T-helper 1 cell treated with Interleukin-12 subunit alpha and Interleukin-12 subunit beta and Interleukin-4 antibody, amounts not matched to agents 30 μg/mL and 1 μg/mL, for 36 hours (primary cell): ENCODE data around the gene FAXDC2.
"Not testable (repeated sequence)": the region's sequence is repeated elsewhere in the genome, so short reads cannot be mapped to it uniquely, and the experiment has no call there.

Experiments used
- H3K27ac Mint-ChIP-seq: one replicate; pipeline ENCODE4 v1.8.0; 2021; ENCODE audit warnings: mild to moderate bottlenecking, mixed read lengths
- H3K27me3 Mint-ChIP-seq: one replicate; pipeline ENCODE4 v1.8.0; 2021; ENCODE audit warnings: low read depth, mixed read lengths
- H3K36me3 Mint-ChIP-seq: one replicate; pipeline ENCODE4 v1.8.0; 2021; ENCODE audit warnings: low read depth, mixed read lengths
- H3K4me1 Mint-ChIP-seq: one replicate; pipeline ENCODE4 v1.8.0; 2021; ENCODE audit warnings: low read depth, mixed read lengths
- H3K4me3 Mint-ChIP-seq: one replicate; pipeline ENCODE4 v1.8.0; 2021; ENCODE audit warnings: mild to moderate bottlenecking, moderate library complexity, mixed read lengths
- H3K9me3 Mint-ChIP-seq: one replicate; pipeline ENCODE4 v1.8.0; 2021; ENCODE audit warnings: mixed read lengths

FAXDC2 gene

GRCh38 chr5:154829589-154830218 lies 20.7 kb downstream of the FAXDC2 start:
- peaks cover 43% of the 10 kb centered on the region for H3K4me1 Mint-ChIP-seq
- H3K27ac Mint-ChIP-seq, result peak overlapping the region; percentile 78
- no peaks in the 10 kb centered on the region for H3K27me3 Mint-ChIP-seq

GRCh38 chr5:154829181-154829588 lies 21.2 kb downstream of the FAXDC2 start:
- Mint-ChIP-seq H3K4me3 (no peak overlapping the region), H3K27me3 (no peaks in the 10 kb centered on the region), H3K4me1 (peaks cover 39% of the 10 kb centered on the region), H3K27ac (peak overlapping the region; percentile 78), H3K9me3 (no peaks in the 10 kb centered on the region), H3K36me3 (peaks cover 17% of the 10 kb centered on the region)

More at GRCh38 chr5:154829589-154830218, 20.7 kb downstream of the FAXDC2 start:
- H3K9me3 Mint-ChIP-seq, result no peaks in the 10 kb centered on the region
- peak overlapping the region; percentile 38 for H3K4me3 Mint-ChIP-seq
- H3K36me3 Mint-ChIP-seq, result peaks cover 17% of the 10 kb centered on the region

GRCh38 chr5:154824070-154824469 lies 26.3 kb downstream of the FAXDC2 start:
- Mint-ChIP-seq H3K4me3 (no peak overlapping the region), H3K27ac (no peak overlapping the region), H3K9me3 (no peaks in the 10 kb centered on the region), H3K36me3 (peaks cover 25% of the 10 kb centered on the region), H3K4me1 (peaks cover 33% of the 10 kb centered on the region), H3K27me3 (no peaks in the 10 kb centered on the region)

- Mint-ChIP-seq H3K36me3 (peaks cover 29% of the 10 kb centered on the region), H3K27ac (no peak overlapping the region), H3K4me3 (no peak overlapping the region), H3K27me3 (no peaks in the 10 kb centered on the region), H3K4me1 (peaks cover 35% of the 10 kb centered on the region), H3K9me3 (no peaks in the 10 kb centered on the region)
Observed at GRCh38 chr5:154823605-154824004, 26.8 kb downstream of the FAXDC2 start.

GRCh38 chr5:154822896-154823295 lies 27.5 kb downstream of the FAXDC2 start:
- H3K9me3 Mint-ChIP-seq, H3K4me3 Mint-ChIP-seq, H3K27me3 Mint-ChIP-seq, H3K27ac Mint-ChIP-seq: not testable (repeated sequence)
- peaks cover 28% of the 10 kb centered on the region for H3K36me3 Mint-ChIP-seq
- H3K4me1 Mint-ChIP-seq, result peaks cover 34% of the 10 kb centered on the region

- Mint-ChIP-seq H3K27me3 (no peaks in the 10 kb centered on the region), H3K27ac (no peak overlapping the region), H3K4me3 (no peak overlapping the region), H3K4me1 (peaks cover 28% of the 10 kb centered on the region), H3K9me3 (no peaks in the 10 kb centered on the region), H3K36me3 (peaks cover 38% of the 10 kb centered on the region)
Observed at GRCh38 chr5:154820383-154820782, 30.0 kb downstream of the FAXDC2 start.

- H3K4me1 Mint-ChIP-seq, result peaks cover 28% of the 10 kb centered on the region
- H3K27ac Mint-ChIP-seq, result peak overlapping the region; percentile 18
- H3K4me3 Mint-ChIP-seq, result no peak overlapping the region
- peaks cover 46% of the 10 kb centered on the region for H3K36me3 Mint-ChIP-seq
- no peaks in the 10 kb centered on the region for H3K27me3 Mint-ChIP-seq
- H3K9me3 Mint-ChIP-seq, result no peaks in the 10 kb centered on the region
Observed at GRCh38 chr5:154819546-154819945, 30.9 kb downstream of the FAXDC2 start.

GRCh38 chr5:154818471-154819116 lies 31.8 kb downstream of the FAXDC2 start:
- peaks cover 50% of the 10 kb centered on the region for H3K36me3 Mint-ChIP-seq
- H3K4me3 Mint-ChIP-seq, result no peak overlapping the region
- no peaks in the 10 kb centered on the region for H3K9me3 Mint-ChIP-seq
- H3K4me1 Mint-ChIP-seq, result peaks cover 31% of the 10 kb centered on the region
- H3K27me3 Mint-ChIP-seq, result no peaks in the 10 kb centered on the region
- peak overlapping the region; percentile 18 for H3K27ac Mint-ChIP-seq

- Mint-ChIP-seq H3K27ac (no peak overlapping the region), H3K27me3 (no peaks in the 10 kb centered on the region), H3K4me1 (peaks cover 36% of the 10 kb centered on the region), H3K9me3 (no peaks in the 10 kb centered on the region), H3K36me3 (peaks cover 54% of the 10 kb centered on the region), H3K4me3 (no peak overlapping the region)
Observed at GRCh38 chr5:154817815-154818214, 32.6 kb downstream of the FAXDC2 start.

- Mint-ChIP-seq H3K27ac (peak overlapping the region; percentile 76), H3K4me1 (peaks cover 40% of the 10 kb centered on the region)
Observed at GRCh38 chr5:154816891-154817492, 33.4 kb downstream of the FAXDC2 start.

GRCh38 chr5:154815684-154816247 lies 34.6 kb downstream of the FAXDC2 start:
- peaks cover 54% of the 10 kb centered on the region for H3K36me3 Mint-ChIP-seq
- peaks cover 38% of the 10 kb centered on the region for H3K4me1 Mint-ChIP-seq
- no peaks in the 10 kb centered on the region for H3K27me3 Mint-ChIP-seq
- H3K9me3 Mint-ChIP-seq, result no peaks in the 10 kb centered on the region
- H3K27ac Mint-ChIP-seq, result peak overlapping the region; percentile 76
- no peak overlapping the region for H3K4me3 Mint-ChIP-seq

More at GRCh38 chr5:154816891-154817492, 33.4 kb downstream of the FAXDC2 start:
- Mint-ChIP-seq H3K9me3 (no peaks in the 10 kb centered on the region), H3K4me3 (no peak overlapping the region), H3K36me3 (peaks cover 54% of the 10 kb centered on the region), H3K27me3 (no peaks in the 10 kb centered on the region)

GRCh38 chr5:154815025-154815424 lies 35.4 kb downstream of the FAXDC2 start:
- H3K4me3 Mint-ChIP-seq, result no peak overlapping the region
- H3K4me1 Mint-ChIP-seq, result peaks cover 36% of the 10 kb centered on the region
- H3K9me3 Mint-ChIP-seq, result no peaks in the 10 kb centered on the region
- peak overlapping the region; percentile 47 for H3K27ac Mint-ChIP-seq
- peaks cover 53% of the 10 kb centered on the region for H3K36me3 Mint-ChIP-seq
- H3K27me3 Mint-ChIP-seq, result no peaks in the 10 kb centered on the region

GRCh38 chr5:154813736-154814135 lies 36.7 kb downstream of the FAXDC2 start:
- H3K9me3 Mint-ChIP-seq, result no peaks in the 10 kb centered on the region
- H3K4me1 Mint-ChIP-seq, result peaks cover 27% of the 10 kb centered on the region
- peaks cover 50% of the 10 kb centered on the region for H3K36me3 Mint-ChIP-seq
- H3K27ac Mint-ChIP-seq, result peak overlapping the region; percentile 63
- no peaks in the 10 kb centered on the region for H3K27me3 Mint-ChIP-seq
- H3K4me3 Mint-ChIP-seq, result no peak overlapping the region

- Mint-ChIP-seq H3K27me3 (no peaks in the 10 kb centered on the region), H3K9me3 (no peaks in the 10 kb centered on the region), H3K4me3 (no peak overlapping the region), H3K36me3 (peaks cover 53% of the 10 kb centered on the region), H3K27ac (no peak overlapping the region), H3K4me1 (peaks cover 24% of the 10 kb centered on the region)
Observed at GRCh38 chr5:154813158-154813557, 37.2 kb downstream of the FAXDC2 start.
